ENCODE results near the gene XPA.

XPA gene

GRCh38 chr9:97721396-97721795 lies 24.3 kb upstream of the XPA start:
- no CpG with 5 or more reads among the region's 2 CpGs for WGBS, 2 donors (ENCODE audit: extremely low coverage in 2 of 2, insufficient read length in 2 of 2, insufficient replicate concordance in 1 of 2)

GRCh38 chr9:97717866-97718265 lies 20.7 kb upstream of the XPA start:
- H3K79me1 ChIP-seq (ENCODE audit: low read depth, low read length): no peaks in the 10 kb centered on the region
- peaks cover 0 to 11% (median 0%) of the 10 kb centered on the region in 3 experiments for H3K27me3 ChIP-seq (ENCODE audit: control insufficient read depth in 3 of 3, insufficient read depth in 3 of 3, low read depth in 1 of 3, low read length in 3 of 3)
- no peak overlapping the region for H3K14ac ChIP-seq (ENCODE audit: low read length)
- H4K8ac ChIP-seq (ENCODE audit: low read depth, low read length): no peak overlapping the region
- no peak overlapping the region for H2AFZ ChIP-seq (ENCODE audit: low read length)
- no peaks in the 10 kb centered on the region for H3K4me1 ChIP-seq (ENCODE audit: control insufficient read depth in 2 of 2, insufficient read depth in 1 of 2, low read depth in 1 of 2, low read length in 2 of 2)
- peaks cover 2 to 4% of the 10 kb centered on the region in 2 donors for H3K9me3 ChIP-seq (replicated peaks in 1 of 2; ENCODE audit: control insufficient read depth in 2 of 2, insufficient read depth in 1 of 2, low read depth in 1 of 2, low read length in 2 of 2)
- H2BK5ac ChIP-seq (ENCODE audit: low read length): no peak overlapping the region
- H3K27ac ChIP-seq (replicated peaks; ENCODE audit: low read length): no peak overlapping the region
- no peak overlapping the region for H2BK15ac ChIP-seq (ENCODE audit: low read length)
- H3K9ac ChIP-seq (ENCODE audit: low read depth, low read length, poor library complexity): no peak overlapping the region
- no peaks in the 10 kb centered on the region for H3K36me3 ChIP-seq (replicated peaks in 1 of 2; ENCODE audit: control insufficient read depth in 2 of 2, insufficient read depth in 2 of 2, low read length in 2 of 2)
- no peak overlapping the region for H2AK5ac ChIP-seq (ENCODE audit: low read depth, low read length)
- H3K23ac ChIP-seq (ENCODE audit: low read depth, low read length, poor library complexity): no peak overlapping the region
- WGBS, 2 donors (ENCODE audit: extremely low coverage in 2 of 2, insufficient read length in 2 of 2, insufficient replicate concordance in 1 of 2): no CpG with 5 or more reads among the region's 3 CpGs
- no peak overlapping the region for H2BK12ac ChIP-seq (ENCODE audit: low read length)
- no peak overlapping the region for H4K91ac ChIP-seq (ENCODE audit: low read depth, low read length, poor library complexity)
- no peak overlapping the region for H3K4me2 ChIP-seq (ENCODE audit: insufficient read depth, low read length, poor library complexity, severe bottlenecking)
- H3K18ac ChIP-seq (ENCODE audit: low read length): no peak overlapping the region
- H3K4ac ChIP-seq (ENCODE audit: low read length): no peak overlapping the region
- no peak overlapping the region for H3K4me3 ChIP-seq (ENCODE audit: low read length in 2 of 2)
- no peak for DNase-seq (ENCODE audit: low spot score)
- H2BK120ac ChIP-seq (ENCODE audit: low read depth, low read length): no peak overlapping the region

More at GRCh38 chr9:97721396-97721795, 24.3 kb upstream of the XPA start:
- no peak overlapping the region for H4K8ac ChIP-seq (ENCODE audit: low read depth, low read length)
- no peak overlapping the region for H3K9ac ChIP-seq (ENCODE audit: low read depth, low read length, poor library complexity)
- peaks cover 0 to 14% (median 0%) of the 10 kb centered on the region in 3 experiments for H3K27me3 ChIP-seq (ENCODE audit: control insufficient read depth in 3 of 3, insufficient read depth in 3 of 3, low read depth in 1 of 3, low read length in 3 of 3)
- no peaks in the 10 kb centered on the region for H3K4me1 ChIP-seq (ENCODE audit: control insufficient read depth in 2 of 2, insufficient read depth in 1 of 2, low read depth in 1 of 2, low read length in 2 of 2)
- H2BK120ac ChIP-seq (ENCODE audit: low read depth, low read length): no peak overlapping the region
- H3K23ac ChIP-seq (ENCODE audit: low read depth, low read length, poor library complexity): no peak overlapping the region
- H3K36me3 ChIP-seq (replicated peaks in 1 of 2; ENCODE audit: control insufficient read depth in 2 of 2, insufficient read depth in 2 of 2, low read length in 2 of 2): no peaks in the 10 kb centered on the region
- DNase-seq (ENCODE audit: low spot score): no peak
- no peak overlapping the region for H2BK15ac ChIP-seq (ENCODE audit: low read length)
- no peak overlapping the region for H2BK5ac ChIP-seq (ENCODE audit: low read length)
- no peak overlapping the region for H3K4me3 ChIP-seq (ENCODE audit: low read length in 2 of 2)
- H3K4ac ChIP-seq (ENCODE audit: low read length): no peak overlapping the region
- no peak overlapping the region for H2AFZ ChIP-seq (ENCODE audit: low read length)
- peaks cover 2 to 4% of the 10 kb centered on the region in 2 donors for H3K9me3 ChIP-seq (replicated peaks in 1 of 2; ENCODE audit: control insufficient read depth in 2 of 2, insufficient read depth in 1 of 2, low read depth in 1 of 2, low read length in 2 of 2)
- no peaks in the 10 kb centered on the region for H3K79me1 ChIP-seq (ENCODE audit: low read depth, low read length)
- H3K14ac ChIP-seq (ENCODE audit: low read length): no peak overlapping the region
- H3K18ac ChIP-seq (ENCODE audit: low read length): no peak overlapping the region
- H2AK5ac ChIP-seq (ENCODE audit: low read depth, low read length): no peak overlapping the region
- H2BK12ac ChIP-seq (ENCODE audit: low read length): no peak overlapping the region
- no peak overlapping the region for H3K27ac ChIP-seq (replicated peaks; ENCODE audit: low read length)
- H4K91ac ChIP-seq (ENCODE audit: low read depth, low read length, poor library complexity): no peak overlapping the region
- no peak overlapping the region for H3K4me2 ChIP-seq (ENCODE audit: insufficient read depth, low read length, poor library complexity, severe bottlenecking)

- no peak overlapping the region for H3K4ac ChIP-seq (ENCODE audit: low read length)
- H3K14ac ChIP-seq (ENCODE audit: low read length): no peak overlapping the region
- no peak overlapping the region for H2BK15ac ChIP-seq (ENCODE audit: low read length)
- no peak overlapping the region for H3K18ac ChIP-seq (ENCODE audit: low read length)
- no peaks in the 10 kb centered on the region for H3K36me3 ChIP-seq (replicated peaks in 1 of 2; ENCODE audit: control insufficient read depth in 2 of 2, insufficient read depth in 2 of 2, low read length in 2 of 2)
- H2AK5ac ChIP-seq (ENCODE audit: low read depth, low read length): no peak overlapping the region
- H3K23ac ChIP-seq (ENCODE audit: low read depth, low read length, poor library complexity): no peak overlapping the region
- no peak overlapping the region for H2BK5ac ChIP-seq (ENCODE audit: low read length)
- no peak overlapping the region for H2BK120ac ChIP-seq (ENCODE audit: low read depth, low read length)
- H4K8ac ChIP-seq (ENCODE audit: low read depth, low read length): no peak overlapping the region
- H3K79me1 ChIP-seq (ENCODE audit: low read depth, low read length): no peaks in the 10 kb centered on the region
- no peak overlapping the region for H3K9ac ChIP-seq (ENCODE audit: low read depth, low read length, poor library complexity)
- H3K4me1 ChIP-seq (ENCODE audit: control insufficient read depth in 2 of 2, insufficient read depth in 1 of 2, low read depth in 1 of 2, low read length in 2 of 2): peaks cover 2 to 3% of the 10 kb centered on the region in 2 donors
- H3K27ac ChIP-seq (replicated peaks; ENCODE audit: low read length): no peak overlapping the region
- no peak for DNase-seq (ENCODE audit: low spot score)
- H3K9me3 ChIP-seq (replicated peaks in 1 of 2; ENCODE audit: control insufficient read depth in 2 of 2, insufficient read depth in 1 of 2, low read depth in 1 of 2, low read length in 2 of 2): no peaks in the 10 kb centered on the region
- no peak overlapping the region for H2BK12ac ChIP-seq (ENCODE audit: low read length)
- no peak overlapping the region for H3K4me2 ChIP-seq (ENCODE audit: insufficient read depth, low read length, poor library complexity, severe bottlenecking)
- no peak overlapping the region for H3K4me3 ChIP-seq (ENCODE audit: low read length in 2 of 2)
- H2AFZ ChIP-seq (ENCODE audit: low read length): no peak overlapping the region
- H4K91ac ChIP-seq (ENCODE audit: low read depth, low read length, poor library complexity): no peak overlapping the region
- H3K27me3 ChIP-seq (ENCODE audit: control insufficient read depth in 3 of 3, insufficient read depth in 3 of 3, low read depth in 1 of 3, low read length in 3 of 3): peaks cover 0 to 24% (median 2%) of the 10 kb centered on the region in 3 experiments
- no CpG with 5 or more reads among the region's 3 CpGs for WGBS, 2 donors (ENCODE audit: extremely low coverage in 2 of 2, insufficient read length in 2 of 2, insufficient replicate concordance in 1 of 2)
These were observed 17.3 kb upstream of the XPA start for GRCh38 chr9:97714435-97714834.

GRCh38 chr9:97711223-97711626 lies 14.1 kb upstream of the XPA start:
- Histone ChIP-seq H3K4me3 (ENCODE audit: low read length in 2 of 2) (no peak overlapping the region), H4K8ac (ENCODE audit: low read depth, low read length) (no peak overlapping the region), H3K27me3 (ENCODE audit: control insufficient read depth in 3 of 3, insufficient read depth in 3 of 3, low read depth in 1 of 3, low read length in 3 of 3) (peaks cover 0 to 38% (median 2%) of the 10 kb centered on the region in 3 experiments), H2BK5ac (ENCODE audit: low read length) (no peak overlapping the region), H3K9me3 (replicated peaks in 1 of 2; ENCODE audit: control insufficient read depth in 2 of 2, insufficient read depth in 1 of 2, low read depth in 1 of 2, low read length in 2 of 2) (no peaks in the 10 kb centered on the region), H4K91ac (ENCODE audit: low read depth, low read length, poor library complexity) (no peak overlapping the region), H3K36me3 (replicated peaks in 1 of 2; ENCODE audit: control insufficient read depth in 2 of 2, insufficient read depth in 2 of 2, low read length in 2 of 2) (no peaks in the 10 kb centered on the region), H2BK15ac (ENCODE audit: low read length) (no peak overlapping the region), H3K9ac (ENCODE audit: low read depth, low read length, poor library complexity) (no peak overlapping the region), H3K4ac (ENCODE audit: low read length) (no peak overlapping the region), H3K14ac (ENCODE audit: low read length) (no peak overlapping the region), H3K23ac (ENCODE audit: low read depth, low read length, poor library complexity) (no peak overlapping the region), H2BK12ac (ENCODE audit: low read length) (no peak overlapping the region), H2AK5ac (ENCODE audit: low read depth, low read length) (no peak overlapping the region), H3K4me2 (ENCODE audit: insufficient read depth, low read length, poor library complexity, severe bottlenecking) (no peak overlapping the region), H2BK120ac (ENCODE audit: low read depth, low read length) (no peak overlapping the region), H3K18ac (ENCODE audit: low read length) (no peak overlapping the region), H3K79me1 (ENCODE audit: low read depth, low read length) (no peaks in the 10 kb centered on the region), H2AFZ (ENCODE audit: low read length) (peak overlapping the region; percentile 61), H3K4me1 (ENCODE audit: control insufficient read depth in 2 of 2, insufficient read depth in 1 of 2, low read depth in 1 of 2, low read length in 2 of 2) (peaks cover 2 to 3% of the 10 kb centered on the region in 2 donors), H3K27ac (replicated peaks; ENCODE audit: low read length) (no peak overlapping the region)
- peak; percentile 8 for DNase-seq (ENCODE audit: low spot score)
- no CpG with 5 or more reads among the region's 12 CpGs for WGBS, 2 donors (ENCODE audit: extremely low coverage in 2 of 2, insufficient read length in 2 of 2, insufficient replicate concordance in 1 of 2)
